Activated gamma-delta T cell treated with Interleukin-2 at 50 U/mL for 16 hours (primary cell): ENCODE measurements around the gene ZNF423.
"Not testable (repeated sequence)": the region's sequence is repeated elsewhere in the genome, so short reads cannot be mapped to it uniquely, and the experiment has no call there.

Experiments used
- DNase-seq: peaks from one replicate; pipeline ENCODE4 v3.0.0-alpha.2; 2020

Gene ZNF423

DNA sequence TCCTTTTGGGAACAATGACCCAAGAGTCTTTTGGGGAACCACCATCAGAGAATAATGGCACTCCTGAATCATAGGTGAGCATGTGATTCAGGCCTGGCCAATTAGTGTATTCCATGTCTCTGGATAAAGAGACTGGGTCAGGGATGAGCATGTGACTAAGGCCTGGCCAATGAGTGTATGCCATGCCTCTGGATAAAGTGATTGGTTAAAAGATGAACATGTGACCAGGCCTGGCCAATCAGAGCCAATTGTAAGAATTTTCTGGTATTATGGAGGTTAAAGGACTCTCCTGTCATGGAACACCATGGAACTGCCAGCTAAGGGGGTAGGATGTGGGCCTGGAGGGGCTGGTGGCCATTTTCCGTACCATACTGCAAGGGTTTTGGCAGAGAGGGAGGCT is 288.0 kb downstream of the ZNF423 start:
- no peak for DNase-seq

DNA sequence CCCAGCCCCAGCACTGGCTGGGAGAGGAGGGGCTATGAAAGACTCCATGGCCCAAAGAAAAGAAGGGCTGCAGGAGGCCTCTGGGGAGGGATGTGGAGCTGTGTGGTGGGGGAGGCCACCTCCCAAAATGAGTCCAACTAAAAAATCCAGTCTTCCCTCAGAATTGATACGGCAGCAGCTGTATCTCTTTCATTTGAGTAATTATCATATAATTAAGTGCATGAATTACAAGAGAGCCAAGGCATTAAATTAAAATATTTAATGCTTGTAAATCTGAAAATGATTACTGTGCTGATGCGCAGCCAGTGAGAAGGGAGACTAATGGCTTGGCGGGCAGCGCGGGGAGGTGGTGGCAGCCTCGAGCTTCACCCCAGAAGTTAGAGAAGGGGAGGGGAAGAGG is 289.5 kb downstream of the ZNF423 start:
- DNase-seq, result no peak

- no peak for DNase-seq
Measured at GRCh38 chr16:49564496-49565229, 291.2 kb downstream of the ZNF423 start.

DNA sequence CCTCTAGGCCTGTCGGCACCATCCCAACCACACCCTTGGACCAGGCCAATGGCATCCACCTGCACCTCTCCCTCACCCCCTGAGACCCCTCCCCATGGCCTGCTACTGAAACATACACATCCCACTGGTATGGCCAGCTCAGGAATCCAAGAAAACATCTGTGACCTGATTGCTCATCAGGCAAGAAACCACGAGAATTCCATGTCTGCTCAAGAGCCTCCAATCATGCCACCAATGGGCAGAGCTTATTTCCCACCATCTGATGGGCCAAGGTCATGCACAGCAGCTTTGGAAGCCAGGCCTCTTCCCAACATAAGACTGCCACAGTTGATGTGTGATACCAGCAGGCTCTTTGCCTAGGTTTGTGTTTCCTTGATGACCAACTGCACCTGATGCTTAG is 292.2 kb downstream of the ZNF423 start:
- DNase-seq, result no peak

DNA sequence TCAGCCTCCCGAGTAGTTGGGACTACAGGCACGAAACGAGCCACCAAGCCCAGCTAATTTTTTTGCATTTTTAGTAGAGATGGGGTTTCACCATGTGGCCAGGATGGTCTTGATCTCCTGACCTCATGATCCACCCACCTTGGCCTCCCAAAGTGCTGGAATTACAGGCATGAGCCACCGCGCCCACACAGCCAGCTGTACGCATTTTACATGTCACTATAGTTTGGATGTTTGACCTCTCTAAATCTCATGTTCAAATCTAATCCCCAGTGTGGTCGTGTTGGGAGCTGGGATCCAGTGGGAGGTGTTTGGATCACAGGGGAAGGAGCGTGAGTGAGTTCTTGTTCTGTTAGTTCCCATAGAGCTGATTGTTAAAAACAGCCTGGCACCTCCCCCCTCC is 293.0 kb downstream of the ZNF423 start:
- not testable (repeated sequence) for DNase-seq

GRCh38 chr16:49562228-49562627 is 293.7 kb downstream of the ZNF423 start:
- DNase-seq, result no peak

DNA sequence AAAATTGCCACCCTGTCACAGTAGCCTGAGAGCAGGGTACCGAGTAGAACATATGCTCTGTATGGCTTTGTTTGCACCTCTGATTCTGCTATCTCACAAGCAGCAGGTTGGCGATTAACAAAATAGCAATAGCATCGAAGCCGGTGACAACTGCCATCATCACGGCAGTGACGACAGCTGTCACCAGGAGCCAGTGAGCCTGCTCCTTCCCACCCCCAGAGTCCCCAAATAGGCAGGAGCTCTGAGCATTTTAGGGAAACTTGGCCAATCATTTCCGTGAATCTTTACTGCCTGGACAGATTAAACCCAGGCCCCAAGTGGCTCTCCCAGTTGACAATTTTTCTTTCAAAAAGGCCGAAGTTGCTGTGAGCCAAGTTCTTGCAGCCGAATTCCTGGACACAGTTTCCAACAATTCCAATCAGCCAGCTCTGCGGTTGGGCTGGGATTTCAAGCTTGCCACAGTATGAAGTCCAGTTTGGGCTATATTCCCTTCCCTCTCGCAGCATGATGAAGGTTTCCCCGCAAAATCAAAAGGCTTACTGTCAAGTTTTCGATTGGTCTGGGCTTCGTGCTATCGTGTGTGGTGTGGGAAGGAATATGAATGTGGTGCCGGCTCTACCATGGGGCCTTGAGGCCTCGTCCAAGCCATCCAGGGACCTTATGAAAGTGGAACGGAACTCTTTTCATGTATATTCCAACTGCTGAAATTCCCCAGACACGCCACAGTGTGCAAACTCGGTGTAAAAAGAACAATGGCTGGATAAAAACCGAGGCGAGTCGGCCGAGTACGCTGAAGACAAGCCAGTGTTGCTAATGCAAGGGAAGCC is 295.7 kb downstream of the ZNF423 start:
- DNase-seq, result no peak

DNA sequence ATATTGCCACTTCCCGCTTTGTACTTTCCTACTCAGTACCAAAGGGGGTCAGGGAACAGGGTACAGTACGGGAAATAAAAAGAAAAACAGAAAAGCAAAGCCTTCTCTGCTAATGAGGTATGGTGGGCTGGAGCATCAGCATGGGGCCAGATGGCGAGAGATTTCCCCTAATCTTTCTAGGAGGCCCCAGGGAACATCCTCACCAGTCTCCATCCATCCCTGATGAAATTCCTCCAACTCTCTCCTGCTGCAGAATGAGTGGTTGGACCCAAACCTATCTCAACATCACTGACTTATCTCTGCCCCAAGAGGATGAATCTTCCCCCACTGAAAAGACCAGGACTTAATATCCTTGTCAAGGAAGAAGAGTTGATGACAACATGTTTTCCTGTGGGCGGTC is 296.7 kb downstream of the ZNF423 start:
- DNase-seq, result no peak

DNA sequence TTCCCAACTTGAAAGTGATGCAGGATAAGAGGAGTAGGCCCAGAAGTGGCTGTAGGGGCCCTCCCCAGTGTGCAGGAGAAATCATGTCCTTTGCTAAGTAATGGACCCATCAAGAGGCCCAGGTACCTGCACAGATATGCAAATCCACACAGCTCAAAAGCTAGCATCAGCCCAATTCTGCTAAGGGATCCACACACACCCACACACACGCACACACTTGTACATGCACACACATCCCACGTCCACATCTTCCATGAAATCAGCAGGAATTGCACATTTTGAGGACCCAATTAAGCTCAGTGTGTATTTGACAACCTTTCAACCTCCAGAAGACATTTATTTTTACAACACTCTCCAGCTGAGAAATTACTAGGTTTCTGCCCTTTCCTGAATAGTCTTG is 297.5 kb downstream of the ZNF423 start:
- DNase-seq, result no peak

DNA sequence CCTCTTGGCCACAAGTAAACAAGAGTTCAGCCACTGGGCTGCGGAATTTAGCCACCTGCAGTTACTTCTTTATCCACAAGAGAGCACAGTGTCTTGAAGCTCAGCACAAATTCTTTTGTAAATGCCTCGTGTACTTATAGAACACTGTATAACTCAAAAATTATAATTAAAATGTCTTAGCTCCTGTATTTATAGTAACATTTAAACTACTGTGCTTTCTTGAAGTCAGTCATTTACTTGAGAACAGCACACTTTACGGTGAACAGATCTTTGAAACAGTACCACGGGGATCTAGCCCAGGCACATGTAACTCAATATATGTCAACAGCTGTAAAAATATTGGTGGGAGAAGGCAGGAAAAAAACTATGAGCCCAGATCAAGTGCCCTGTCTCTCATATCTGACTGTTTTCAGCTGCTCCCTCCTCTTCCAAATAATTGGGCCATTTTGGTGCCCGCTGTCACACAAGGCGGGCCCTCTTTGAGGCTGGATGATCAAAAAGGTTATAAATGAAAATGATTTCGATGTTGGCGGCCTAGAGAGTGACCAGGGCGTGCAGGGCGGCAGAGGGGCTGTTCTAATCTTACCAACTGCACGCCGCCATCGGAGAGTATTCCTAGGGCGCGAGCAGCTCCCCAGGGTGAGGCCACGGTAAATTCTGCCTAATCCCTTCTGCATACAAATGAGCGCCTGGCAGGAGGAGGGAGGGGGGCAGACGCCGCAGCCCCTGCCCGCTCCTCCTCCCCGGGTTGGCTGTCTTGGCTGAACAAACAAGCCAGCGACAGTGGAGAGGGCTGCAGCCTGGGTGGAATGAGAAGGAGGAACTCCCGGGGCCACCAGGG is 299.1 kb downstream of the ZNF423 start:
- DNase-seq, result no peak

GRCh38 chr16:49556249-49556605 is 299.7 kb downstream of the ZNF423 start:
- no peak for DNase-seq

DNA sequence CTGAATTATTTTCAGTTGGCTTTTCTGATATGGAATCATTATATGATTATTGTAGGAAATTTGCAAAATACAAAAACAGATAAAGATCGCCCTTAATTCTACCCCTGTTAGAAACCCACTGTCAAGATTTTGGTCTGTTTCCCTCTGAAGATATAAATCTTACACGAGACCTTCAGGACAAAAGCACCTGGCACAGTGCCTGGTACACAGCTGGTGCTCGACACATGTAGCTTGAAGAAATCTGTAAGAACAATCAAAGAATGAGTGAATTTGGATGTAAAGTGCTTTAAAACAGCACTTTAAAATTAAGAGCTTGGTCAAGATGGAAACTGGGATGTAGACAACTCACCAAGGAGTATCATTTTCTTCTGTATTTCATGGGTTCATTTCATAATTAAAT is 301.2 kb downstream of the ZNF423 start:
- DNase-seq, result no peak

- DNase-seq, result no peak
Measured at GRCh38 chr16:49552313-49552928, 303.5 kb downstream of the ZNF423 start.

GRCh38 chr16:49550666-49551065 is 305.2 kb downstream of the ZNF423 start:
- no peak for DNase-seq

DNA sequence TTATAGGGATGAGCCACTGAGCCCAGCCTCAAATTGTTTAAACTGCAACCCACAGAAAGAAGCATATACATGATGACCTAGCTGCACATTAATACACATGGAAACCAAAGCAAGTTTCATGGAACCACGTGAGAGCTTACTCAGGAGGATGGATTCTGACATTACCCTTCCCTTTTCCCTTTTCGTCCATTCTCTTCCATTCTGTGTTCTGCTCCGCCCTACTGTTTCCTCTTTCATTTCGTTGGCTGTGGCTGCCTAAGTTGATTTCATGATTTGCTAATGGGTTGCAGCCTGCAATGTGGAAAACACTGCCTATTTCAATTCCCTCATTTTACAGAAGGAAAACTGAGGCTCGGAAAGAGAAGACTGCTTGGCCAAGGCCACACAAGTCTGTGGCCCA is 305.8 kb downstream of the ZNF423 start:
- DNase-seq, result no peak

DNA sequence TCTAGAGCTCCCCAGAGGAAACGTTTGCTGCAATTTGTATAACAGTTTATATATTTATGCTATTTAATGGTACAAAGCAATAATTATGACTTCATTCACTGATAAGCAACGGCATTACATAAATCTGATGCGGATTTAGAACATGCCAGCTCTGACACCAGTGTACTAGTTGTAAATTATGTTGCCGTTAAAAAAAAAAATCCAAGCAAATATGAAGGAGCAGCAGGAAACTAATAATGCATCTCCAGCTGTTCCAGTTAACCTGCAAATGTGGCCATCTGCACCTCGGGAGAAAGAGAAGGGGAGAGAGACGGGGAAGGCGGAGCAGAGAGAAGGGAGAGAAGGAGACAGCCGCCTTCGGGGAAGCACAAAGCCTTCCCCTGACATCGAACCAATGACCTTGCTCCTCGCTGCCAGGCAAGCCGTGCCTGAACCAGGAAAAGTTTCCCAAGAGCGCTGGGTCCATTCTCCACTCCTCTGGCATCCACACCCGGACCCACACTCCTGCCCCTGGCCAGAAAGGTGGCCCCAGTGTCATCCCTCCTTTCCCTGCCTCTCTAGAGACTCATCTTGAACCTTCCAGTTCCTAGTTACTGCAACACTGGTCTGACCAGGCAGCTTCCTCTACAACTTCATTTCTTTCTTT is 307.5 kb downstream of the ZNF423 start:
- DNase-seq, result no peak

- DNase-seq, result no peak
Measured at GRCh38 chr16:49547448-49547847, 308.5 kb downstream of the ZNF423 start.

GRCh38 chr16:49546735-49547134 is 309.2 kb downstream of the ZNF423 start:
- DNase-seq, result no peak

GRCh38 chr16:49545741-49546448 is 310.0 kb downstream of the ZNF423 start:
- no peak for DNase-seq

GRCh38 chr16:49545243-49545642 is 310.7 kb downstream of the ZNF423 start:
- DNase-seq, result no peak

DNA sequence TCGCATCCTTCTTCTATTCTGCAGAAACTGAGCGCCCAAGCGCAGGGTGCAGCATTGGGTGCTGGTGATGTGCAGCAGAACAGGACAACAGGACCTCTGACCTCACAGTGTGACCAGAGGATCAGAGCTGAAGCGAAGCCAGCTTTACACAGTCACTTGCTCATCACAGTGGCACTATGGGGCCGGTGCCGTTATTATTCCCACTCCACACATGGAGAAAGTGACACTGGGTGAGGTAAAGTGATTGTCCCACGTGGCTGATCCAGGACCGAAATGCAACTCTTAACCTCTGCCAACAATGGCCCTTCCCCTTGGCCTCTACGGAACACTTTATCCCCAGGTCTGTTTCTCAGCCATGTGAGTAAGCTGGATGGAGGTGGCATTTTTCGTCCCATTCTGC is 311.1 kb downstream of the ZNF423 start:
- no peak for DNase-seq

GRCh38 chr16:49543631-49543946 is 312.3 kb downstream of the ZNF423 start:
- no peak for DNase-seq
